Measurements from ENCODE around the gene CCNB1IP1. TPM values are rescaled to one million over a fixed set of nuclear protein-coding genes. Genes with fewer than 3 reads are reported as not detected.
"Not testable (repeated sequence)": the region's sequence is repeated elsewhere in the genome, so short reads cannot be mapped to it uniquely, and the experiment has no call there.

CCNB1IP1 gene
- 34.0 and 40.2 TPM in 2 replicates for total RNA-seq (2014; rRNA removed; shearing (Covaris generic))

GRCh38 chr14:20332788-20333493 lies at the start of gene CCNB1IP1:
Gene CCNB1IP1, minus strand, starts transcription at chr14:20333279. Its CDS starts 16,756 bp downstream, at chr14:20316523.
- DNase-seq (ENCODE audit: low spot score): peak; percentile 79

GRCh38 chr14:20382526-20382925 lies 49.4 kb upstream of the CCNB1IP1 start:
- DNase-seq (ENCODE audit: low spot score): no peak

- no peak for DNase-seq (ENCODE audit: low spot score)
Observed at GRCh38 chr14:20381341-20381740, 48.3 kb upstream of the CCNB1IP1 start.

- DNase-seq (ENCODE audit: low spot score): no peak
Observed at GRCh38 chr14:20380681-20381080, 47.6 kb upstream of the CCNB1IP1 start.

- DNase-seq (ENCODE audit: low spot score): no peak
Observed at GRCh38 chr14:20379743-20380142, 46.7 kb upstream of the CCNB1IP1 start.

GRCh38 chr14:20377171-20377570 lies 44.1 kb upstream of the CCNB1IP1 start:
- DNase-seq (ENCODE audit: low spot score): no peak

GRCh38 chr14:20376071-20376588 lies 43.1 kb upstream of the CCNB1IP1 start:
- no peak for DNase-seq (ENCODE audit: low spot score)

- no peak for DNase-seq (ENCODE audit: low spot score)
Observed at GRCh38 chr14:20375471-20375870, 42.4 kb upstream of the CCNB1IP1 start.

- no peak for DNase-seq (ENCODE audit: low spot score)
Observed at GRCh38 chr14:20372796-20373195, 39.7 kb upstream of the CCNB1IP1 start.

GRCh38 chr14:20365928-20366327 lies 32.8 kb upstream of the CCNB1IP1 start:
- no peak for DNase-seq (ENCODE audit: low spot score)

- not testable (repeated sequence) for DNase-seq (ENCODE audit: low spot score)
Observed at GRCh38 chr14:20358474-20358873, 25.4 kb upstream of the CCNB1IP1 start.

GRCh38 chr14:20356422-20356821 lies 23.3 kb upstream of the CCNB1IP1 start:
- no peak for DNase-seq (ENCODE audit: low spot score)

- DNase-seq (ENCODE audit: low spot score): no peak
Observed at GRCh38 chr14:20350860-20351259, 17.8 kb upstream of the CCNB1IP1 start.

GRCh38 chr14:20350282-20350681 lies 17.2 kb upstream of the CCNB1IP1 start:
- DNase-seq (ENCODE audit: low spot score): no peak

GRCh38 chr14:20347747-20348146 lies 14.7 kb upstream of the CCNB1IP1 start:
- no peak for DNase-seq (ENCODE audit: low spot score)

GRCh38 chr14:20346713-20347112 lies 13.6 kb upstream of the CCNB1IP1 start:
- DNase-seq (ENCODE audit: low spot score): no peak

- no peak for DNase-seq (ENCODE audit: low spot score)
Observed at GRCh38 chr14:20345366-20345765, 12.3 kb upstream of the CCNB1IP1 start.

- DNase-seq (ENCODE audit: low spot score): peak; percentile 32
Observed at GRCh38 chr14:20343862-20344220, 10.8 kb upstream of the CCNB1IP1 start.

GRCh38 chr14:20343092-20343861 lies 10.2 kb upstream of the CCNB1IP1 start, which contains the start of gene PARP2:
Gene PARP2, plus strand, starts transcription at chr14:20343635. Its CDS starts 7 bp downstream, at chr14:20343642.
- peak; percentile 97 for DNase-seq (ENCODE audit: low spot score)

GRCh38 chr14:20341646-20342045 lies 8.6 kb upstream of the CCNB1IP1 start:
- no peak for DNase-seq (ENCODE audit: low spot score)

- DNase-seq (ENCODE audit: low spot score): not testable (repeated sequence)
Observed at GRCh38 chr14:20341032-20341431, 8.0 kb upstream of the CCNB1IP1 start.

GRCh38 chr14:20334017-20334416 lies 938 bp upstream of the CCNB1IP1 start:
- no peak for DNase-seq (ENCODE audit: low spot score)

- no peak for DNase-seq (ENCODE audit: low spot score)
Observed at GRCh38 chr14:20333494-20333841, 389 bp upstream of the CCNB1IP1 start.
